Suprapubic skin (tissue), 4 donors: Measurements from ENCODE around the gene KREMEN2. TPM values are rescaled to one million over a fixed set of nuclear protein-coding genes. Genes with fewer than 3 reads are reported as not detected.

ENCODE experiments used
- DNase-seq, 2 donors: peaks; one replicate each; pipeline ENCODE4 v3.0.0-alpha.2; 2019; ENCODE audit warnings: low spot score in 2 of 2
- H3K27ac ChIP-seq: fragments of 200-600 bp; sonication (generic); one replicate; pipeline ENCODE4 v1.5.1; 2019
- H3K27me3 ChIP-seq: fragments of 200-600 bp; sonication (generic); one replicate; pipeline ENCODE4 v1.5.1; 2019
- H3K36me3 ChIP-seq: fragments of 200-600 bp; sonication (generic); one replicate; pipeline ENCODE4 v1.5.1; 2019
- H3K4me1 ChIP-seq: fragments of 200-600 bp; sonication (generic); one replicate; pipeline ENCODE4 v1.5.1; 2019
- H3K4me3 ChIP-seq: fragments of 200-600 bp; sonication (generic); one replicate; pipeline ENCODE4 v1.5.1; 2019; ENCODE audit warnings: mild to moderate bottlenecking
- H3K9me3 ChIP-seq: fragments of 200-600 bp; sonication (generic); one replicate; pipeline ENCODE4 v1.5.1; 2019
- CTCF ChIP-seq, 2 donors: fragments of 200-600 bp in 1 of 2; fragments of 450-650 bp in 1 of 2; sonication (generic) in 1 of 2; IDR thresholded peaks; one replicate each; pipeline ENCODE4 v1.5.1; 2016 to 2019; ENCODE audit warnings: antibody characterized with exemption in 2 of 2, mild to moderate bottlenecking in 1 of 2, moderate library complexity in 1 of 2
- EP300 ChIP-seq: sonication (generic); formaldehyde crosslinking; IDR thresholded peaks from one replicate; pipeline ENCODE4 v1.6.1; 2017; ENCODE audit warnings: antibody characterized with exemption
- POLR2A ChIP-seq, 2 donors: fragments of 450-650 bp; IDR thresholded peaks; one replicate each; pipeline ENCODE4 v1.6.1; 2017; ENCODE audit warnings: antibody characterized with exemption in 2 of 2, mild to moderate bottlenecking in 2 of 2, moderate library complexity in 2 of 2
- POLR2AphosphoS5 ChIP-seq, 3 donors: sonication (generic); formaldehyde crosslinking; IDR thresholded peaks; one replicate each; pipeline ENCODE4 v1.6.1; 2017; ENCODE audit warnings: antibody characterized with exemption in 3 of 3
- WGBS: methylation state at CpG from one replicate; pipeline ENCODE4 v1.1.5; 2018; 5-methylcytosine and 5-hydroxymethylcytosine counted together
- total RNA-seq, 4 donors: library from RNA; depleted of rRNA; stranded (reverse); fragments of >200 nt; gene quantifications; one replicate each; pipeline ENCODE4 v1.1.0, GENCODE V29; 2016

Gene KREMEN2
- 1 to 10 TPM; 1.0 to 4.2 (median 3.9) TPM for total RNA-seq

- DNase-seq: peak in 1 of 2 donors; percentile 67
- H3K27ac ChIP-seq: no peak within 1 kb of the TSS
- no peaks in the 10 kb centered on the region for H3K36me3 ChIP-seq
- WGBS: no CpG with 5 or more reads among the region's 60 CpGs
- no peaks in the 10 kb centered on the region for H3K9me3 ChIP-seq
- peaks cover 72% of the 10 kb centered on the region for H3K4me1 ChIP-seq
- peaks cover 85% of the 10 kb centered on the region for H3K27me3 ChIP-seq
- peak within 1 kb of the TSS; percentile 43 for H3K4me3 ChIP-seq
- TF ChIP-seq CTCF (IDR thresholded peaks at IDR 0.05): no peak
- TF ChIP-seq POLR2A (IDR thresholded peaks at IDR 0.05): no peak
- no peak for TF ChIP-seq POLR2AphosphoS5 (IDR thresholded peaks at IDR 0.05)
- no peak for TF ChIP-seq EP300
These were observed at the start of gene KREMEN2 for GRCh38 chr16:2963723-2964474. TSS of gene KREMEN2 (plus strand) at chr16:2964275. CDS start at chr16:2964521, 246 bp downstream.

GRCh38 chr16:2915196-2915929 is 48.7 kb upstream of the KREMEN2 start:
- 62% methylated on average over 13 of the region's 13 CpGs for WGBS
- peak overlapping the region; percentile 42 for H3K27ac ChIP-seq
- H3K9me3 ChIP-seq: no peaks in the 10 kb centered on the region
- H3K27me3 ChIP-seq: no peaks in the 10 kb centered on the region
- peaks cover 10% of the 10 kb centered on the region for H3K36me3 ChIP-seq
- H3K4me3 ChIP-seq: no peak overlapping the region
- no peak for DNase-seq
- H3K4me1 ChIP-seq: peaks cover 45% of the 10 kb centered on the region
- TF ChIP-seq POLR2AphosphoS5 (IDR thresholded peaks at IDR 0.05) (no peak), EP300 (no peak), CTCF (IDR thresholded peaks at IDR 0.05) (no peak)

GRCh38 chr16:2919511-2920255 is 44.4 kb upstream of the KREMEN2 start:
- peak; percentile 83 to 99 for TF ChIP-seq CTCF (IDR thresholded peaks at IDR 0.05)
- no peak for TF ChIP-seq POLR2A (IDR thresholded peaks at IDR 0.05)
- no peaks in the 10 kb centered on the region for H3K27me3 ChIP-seq
- DNase-seq: no peak
- H3K36me3 ChIP-seq: peaks cover 7% of the 10 kb centered on the region
- no peaks in the 10 kb centered on the region for H3K9me3 ChIP-seq
- H3K27ac ChIP-seq: peak overlapping the region; percentile 17
- H3K4me3 ChIP-seq: no peak overlapping the region
- 11% methylated on average over 13 of the region's 13 CpGs for WGBS
- peaks cover 22% of the 10 kb centered on the region for H3K4me1 ChIP-seq

GRCh38 chr16:2923481-2923880 is 40.6 kb upstream of the KREMEN2 start:
- 94% methylated on average over 14 of the region's 14 CpGs for WGBS
- Histone ChIP-seq H3K36me3 (peaks cover 7% of the 10 kb centered on the region), H3K4me1 (peaks cover 28% of the 10 kb centered on the region), H3K4me3 (no peak overlapping the region), H3K9me3 (no peaks in the 10 kb centered on the region), H3K27me3 (no peaks in the 10 kb centered on the region), H3K27ac (no peak overlapping the region)
- TF ChIP-seq POLR2AphosphoS5 (IDR thresholded peaks at IDR 0.05): no peak
- TF ChIP-seq CTCF (IDR thresholded peaks at IDR 0.05): no peak
- no peak for TF ChIP-seq POLR2A (IDR thresholded peaks at IDR 0.05)
- no peak for TF ChIP-seq EP300
- DNase-seq: no peak
